DLD1 (cell line): Measurements from ENCODE around the gene NMD3.
"Not testable (repeated sequence)": the region's sequence is repeated elsewhere in the genome, so short reads cannot be mapped to it uniquely, and the experiment has no call there.

ENCODE experiments used
- in situ Hi-C: cut with HindIII; loops from 2 replicates; pipeline ENCODE4 v1.10.0; 2017; ENCODE audit warnings: low sequenced_read_pairs

NMD3 gene

GRCh38 chr3:161220850-161221753 is at the start of gene NMD3:
TSS of gene NMD3 (plus strand) at chr3:161221311. CDS start at chr3:161222014, 703 bp downstream.
- in situ Hi-C loops, result no loop called here

GRCh38 chr3:161171639-161172552 is 49.2 kb upstream of the NMD3 start:
- in situ Hi-C loops, result no loop called here

GRCh38 chr3:161175506-161175905 is 45.6 kb upstream of the NMD3 start:
- in situ Hi-C loops, result no loop called here

GRCh38 chr3:161177991-161178390 is 43.1 kb upstream of the NMD3 start:
- in situ Hi-C loops, result no loop called here

- in situ Hi-C loops, result not testable (repeated sequence)
Measured at GRCh38 chr3:161181371-161181770, 39.7 kb upstream of the NMD3 start.

- in situ Hi-C loops, result no loop called here
Measured at GRCh38 chr3:161187046-161187445, 34.1 kb upstream of the NMD3 start.

GRCh38 chr3:161197855-161198850 is 23.0 kb upstream of the NMD3 start:
- in situ Hi-C loops, result no loop called here

GRCh38 chr3:161199926-161200325 is 21.2 kb upstream of the NMD3 start:
- in situ Hi-C loops, result no loop called here

- in situ Hi-C loops, result no loop called here
Measured at GRCh38 chr3:161203485-161204098, 17.5 kb upstream of the NMD3 start.

- in situ Hi-C loops, result no loop called here
Measured at GRCh38 chr3:161208931-161209330, 12.2 kb upstream of the NMD3 start.

GRCh38 chr3:161212171-161212771 is 8.8 kb upstream of the NMD3 start:
- in situ Hi-C loops, result no loop called here

GRCh38 chr3:161212906-161213305 is 8.2 kb upstream of the NMD3 start:
- in situ Hi-C loops, result no loop called here

GRCh38 chr3:161213644-161214043 is 7.5 kb upstream of the NMD3 start:
- in situ Hi-C loops, result no loop called here

GRCh38 chr3:161215185-161215584 is 5.9 kb upstream of the NMD3 start:
- in situ Hi-C loops, result no loop called here

GRCh38 chr3:161217496-161217895 is 3.6 kb upstream of the NMD3 start:
- in situ Hi-C loops, result no loop called here

- in situ Hi-C loops, result no loop called here
Measured at GRCh38 chr3:161219495-161219894, 1.6 kb upstream of the NMD3 start.

GRCh38 chr3:161221806-161222600 is 892 bp downstream of the NMD3 start:
- in situ Hi-C loops, result no loop called here

- in situ Hi-C loops, result no loop called here
Measured at GRCh38 chr3:161222662-161223061, 1.6 kb downstream of the NMD3 start.

GRCh38 chr3:161224786-161225185 is 3.7 kb downstream of the NMD3 start:
- in situ Hi-C loops, result no loop called here
